OCI-LY3 (cell line): ENCODE results near the gene NR2F2.

Experiments used
- H2AFZ ChIP-seq: fragments of 200-600, 300-600 bp; shearing (Covaris generic); 2 replicates; pipeline ENCODE4 v1.6.0; 2014; ENCODE audit warnings: antibody characterized with exemption, low read depth, low read length
- H3K27ac ChIP-seq: fragments of 200-600, 300-600 bp; sonication (generic); 2 replicates; pipeline ENCODE4 v1.5.1; 2014; ENCODE audit warnings: mild to moderate bottlenecking, low read length, moderate library complexity, mixed read lengths
- H3K27me3 ChIP-seq: fragments of 200-600, 300-600 bp; sonication (generic); 2 replicates; pipeline ENCODE4 v1.6.1; 2014; ENCODE audit warnings: low read depth, low read length, mixed read lengths
- H3K36me3 ChIP-seq: fragments of 200-600, 300-600 bp; sonication (generic); replicated peaks from 2 replicates; pipeline ENCODE3; 2014; ENCODE audit warnings: low read depth, low read length, mixed read lengths
- H3K4me1 ChIP-seq: fragments of 300-600, 200-600 bp; sonication (generic); 2 replicates; pipeline ENCODE4 v1.6.1; 2014; ENCODE audit warnings: low read length, mixed read lengths
- H3K4me2 ChIP-seq: fragments of 200-600, 300-600 bp; sonication (generic); 2 replicates; pipeline ENCODE4 v1.6.1; 2014; ENCODE audit warnings: low read length, mixed read lengths
- H3K4me3 ChIP-seq: fragments of 300-600, 200-600 bp; sonication (generic); 2 replicates; pipeline ENCODE4 v1.5.1; 2014; ENCODE audit warnings: antibody characterized with exemption, mild to moderate bottlenecking, low read length, moderate library complexity
- H3K79me2 ChIP-seq: fragments of 300-600, 200-600 bp; shearing (Covaris generic); 2 replicates; pipeline ENCODE4 v1.6.1; 2014; ENCODE audit warnings: mild to moderate bottlenecking, low read length, mixed read lengths
- H3K9ac ChIP-seq: fragments of 300-600, 200-600 bp; shearing (Covaris generic); 2 replicates; pipeline ENCODE4 v1.6.0; 2014; ENCODE audit warnings: mild to moderate bottlenecking, low read length, moderate library complexity
- H3K9me3 ChIP-seq: fragments of 200-600, 300-600 bp; shearing (Covaris generic); 2 replicates; pipeline ENCODE4 v1.6.1; 2014; ENCODE audit warnings: low read length, mixed read lengths; ENCODE audit not compliant: insufficient read depth
- H4K20me1 ChIP-seq: fragments of 200-600, 300-600 bp; sonication (generic); 2 replicates; pipeline ENCODE4 v1.6.1; 2016; ENCODE audit warnings: low read length, mixed read lengths; ENCODE audit not compliant: insufficient read depth
- CTCF ChIP-seq: fragments of 200-600, 300-600 bp; sonication (generic); IDR thresholded peaks from 2 replicates; pipeline ENCODE4 v1.5.1; 2014; ENCODE audit warnings: antibody characterized with exemption, low read length, low read depth
- EZH2phosphoT487 ChIP-seq: fragments of 200-600 bp; shearing (Covaris generic); IDR thresholded peaks from 2 replicates; pipeline ENCODE4 v1.6.1; 2018; ENCODE audit warnings: antibody characterized with exemption, mixed run types, low read depth

NR2F2 gene

GRCh38 chr15:96359616-96360521 is 29.4 kb downstream of the NR2F2 start:
- no peaks in the 10 kb centered on the region for H3K79me2 ChIP-seq
- H3K4me3 ChIP-seq = no peak overlapping the region
- H3K27ac ChIP-seq = no peak overlapping the region
- no peak overlapping the region for H2AFZ ChIP-seq
- no peaks in the 10 kb centered on the region for H3K4me1 ChIP-seq
- no peak overlapping the region for H3K9ac ChIP-seq
- H4K20me1 ChIP-seq = no peaks in the 10 kb centered on the region
- no peak for TF ChIP-seq EZH2phosphoT487
- TF ChIP-seq CTCF = no peak
- H3K36me3 ChIP-seq = no peaks in the 10 kb centered on the region
- H3K4me2 ChIP-seq = no peak overlapping the region
- no peaks in the 10 kb centered on the region for H3K27me3 ChIP-seq
- H3K9me3 ChIP-seq = no peaks in the 10 kb centered on the region

GRCh38 chr15:96360581-96361308 is 30.2 kb downstream of the NR2F2 start:
- H3K4me2 ChIP-seq = no peak overlapping the region
- no peaks in the 10 kb centered on the region for H3K4me1 ChIP-seq
- H2AFZ ChIP-seq = no peak overlapping the region
- no peak overlapping the region for H3K4me3 ChIP-seq
- no peak overlapping the region for H3K27ac ChIP-seq
- H3K36me3 ChIP-seq = no peaks in the 10 kb centered on the region
- H3K27me3 ChIP-seq = no peaks in the 10 kb centered on the region
- no peak for TF ChIP-seq EZH2phosphoT487
- TF ChIP-seq CTCF = no peak
- no peaks in the 10 kb centered on the region for H3K9me3 ChIP-seq
- no peaks in the 10 kb centered on the region for H4K20me1 ChIP-seq
- no peak overlapping the region for H3K9ac ChIP-seq
- no peaks in the 10 kb centered on the region for H3K79me2 ChIP-seq

GRCh38 chr15:96361309-96362010 is 31.0 kb downstream of the NR2F2 start:
- Histone ChIP-seq H3K27ac (no peak overlapping the region), H3K27me3 (no peaks in the 10 kb centered on the region), H3K4me3 (no peak overlapping the region), H2AFZ (no peak overlapping the region), H3K9ac (no peak overlapping the region), H3K9me3 (no peaks in the 10 kb centered on the region), H3K79me2 (no peaks in the 10 kb centered on the region), H3K36me3 (no peaks in the 10 kb centered on the region), H3K4me1 (no peaks in the 10 kb centered on the region), H3K4me2 (no peak overlapping the region), H4K20me1 (no peaks in the 10 kb centered on the region)
- TF ChIP-seq EZH2phosphoT487 = no peak
- no peak for TF ChIP-seq CTCF
